CD4-positive, alpha-beta T cell treated with Interleukin-6 at 100 ng/mL for 8 hours (primary cell): ENCODE results near the gene GPRC5D.
A peak's percentile ranks its signal among the peaks of the same experiment; 100 is the strongest.

Source experiments
- DNase-seq: peaks from one replicate; pipeline ENCODE4 v3.0.0-alpha.2; 2020; ENCODE audit warnings: mixed read lengths, low spot score

GPRC5D gene

DNA sequence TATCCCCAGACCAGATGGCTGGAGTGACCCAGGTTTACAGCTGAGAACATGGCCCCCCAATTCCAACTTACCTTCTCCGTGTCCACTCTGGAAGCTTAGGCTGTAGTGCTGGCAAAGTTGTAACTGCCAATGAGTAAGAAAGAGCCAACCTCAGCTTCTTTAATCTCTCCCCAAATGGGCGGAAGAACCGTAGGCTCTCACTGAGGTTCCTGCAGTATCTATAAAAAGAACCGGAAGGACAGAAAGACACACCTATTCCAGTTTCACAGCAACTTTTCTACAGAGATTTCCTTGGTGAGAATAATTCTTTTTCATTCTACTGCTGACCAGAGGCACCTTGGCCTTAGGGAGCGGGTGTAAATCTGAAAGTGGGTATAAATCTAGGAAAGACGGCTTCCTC, at the start of gene GPRC5D:
Gene GPRC5D (minus strand): TSS at position 135 of the 400 bp plus-strand sequence. CDS start 1,786 bp downstream, outside the sequence.
- DNase-seq, result no peak

DNA sequence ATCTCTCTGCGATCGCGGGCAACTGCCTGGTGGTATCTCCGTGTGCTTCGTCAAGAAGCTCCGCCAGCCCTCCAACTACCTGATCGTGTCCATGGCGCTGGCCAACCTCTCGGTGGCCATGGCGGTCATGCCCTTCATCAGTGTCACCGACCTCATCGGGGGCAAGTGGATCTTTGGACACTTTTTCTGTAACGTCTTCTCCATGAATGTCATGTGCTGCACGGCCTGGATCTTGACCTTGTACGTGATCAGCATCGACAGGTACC, 49.7 kb upstream of the GPRC5D start:
- DNase-seq, result no peak

DNA sequence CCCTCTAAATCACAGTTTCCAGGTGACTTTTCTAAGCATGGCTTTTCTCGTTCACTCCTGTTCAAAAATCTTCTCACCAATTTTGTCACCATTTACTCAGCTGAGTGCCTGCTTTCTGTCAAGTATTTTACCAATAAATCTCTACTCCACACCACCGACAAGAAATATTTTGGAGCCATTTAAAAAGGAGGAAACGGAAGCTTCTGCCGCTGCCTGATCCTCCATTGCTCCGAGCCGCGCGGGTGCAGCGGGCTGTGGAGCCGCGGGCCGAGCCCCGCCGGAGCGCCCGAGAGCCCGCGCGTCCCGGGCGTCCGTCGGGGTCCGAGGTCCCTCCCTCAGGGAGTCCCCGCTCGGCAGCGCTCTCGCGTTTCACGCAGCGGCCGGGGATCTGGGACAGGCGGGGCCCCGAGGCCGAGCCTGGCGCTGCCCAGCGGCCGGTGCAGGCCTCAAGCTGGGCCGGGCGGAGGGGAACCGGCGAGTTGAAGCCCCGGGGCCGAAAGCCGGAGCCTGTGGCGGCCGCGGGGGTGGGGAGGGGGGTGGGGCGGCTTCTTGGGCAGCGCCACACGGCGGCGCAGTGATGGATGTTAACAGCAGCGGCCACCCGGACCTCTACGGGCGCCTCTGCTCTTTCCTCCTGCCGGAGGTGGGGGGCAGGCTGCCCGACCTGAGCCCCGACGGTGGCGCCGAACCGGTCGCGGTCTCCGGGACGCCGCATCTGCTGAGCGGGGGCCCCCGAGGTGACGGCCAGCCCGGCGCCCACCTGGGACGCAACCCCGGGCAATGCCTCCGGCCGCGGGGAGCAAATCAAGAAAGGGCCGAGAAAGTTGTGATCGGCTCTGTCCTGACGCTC, 49.2 kb upstream of the GPRC5D start:
- DNase-seq, result peak; percentile 28

DNA sequence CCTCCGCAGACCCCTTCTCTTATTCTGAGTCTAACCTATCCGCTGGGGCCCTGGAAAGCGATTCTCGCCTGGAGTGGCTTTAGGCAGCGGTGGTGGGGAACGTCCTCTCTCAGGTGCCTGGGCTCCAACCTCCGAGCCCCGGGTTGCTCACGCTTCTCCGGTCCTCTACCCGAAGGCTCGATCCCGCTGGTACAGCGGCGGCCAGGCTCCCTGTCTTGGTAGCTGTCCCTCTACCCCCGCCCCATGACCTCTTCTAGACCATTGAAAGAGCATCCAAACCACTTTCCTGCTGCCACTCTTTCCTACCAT, 48.6 kb upstream of the GPRC5D start:
- DNase-seq, result no peak

DNA sequence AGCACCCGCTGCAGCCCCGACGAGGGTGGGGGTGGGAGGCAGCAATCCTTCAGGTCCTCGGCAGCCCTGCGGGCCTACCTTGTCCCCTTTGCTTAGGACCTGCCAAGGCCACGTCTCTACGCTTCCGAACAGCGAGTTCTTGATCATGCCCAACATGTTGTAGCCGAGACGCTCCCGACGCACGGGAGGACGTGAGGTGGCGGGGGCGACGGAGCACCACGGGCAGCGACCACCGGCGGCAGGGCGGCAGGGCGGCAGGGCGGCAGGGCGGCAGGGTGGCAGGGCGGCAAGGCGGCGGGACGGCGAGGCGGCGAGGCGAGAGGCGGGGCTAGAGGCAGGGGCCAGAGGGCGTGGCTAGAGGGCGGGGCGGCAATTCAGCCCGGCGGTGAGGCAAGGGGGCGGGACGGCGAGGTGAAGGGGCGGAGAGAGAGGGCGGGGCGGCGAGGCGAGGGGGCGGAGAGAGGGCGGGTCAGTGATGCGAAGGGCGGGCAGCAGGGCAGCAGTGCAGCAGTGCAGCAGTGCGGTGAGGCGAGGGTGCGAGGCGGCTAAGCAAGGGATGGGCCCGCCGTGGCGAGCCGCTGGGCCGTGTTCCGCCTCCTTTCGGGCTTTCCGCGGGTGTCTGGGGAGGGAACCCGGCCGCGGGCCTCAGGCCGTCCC, 48.1 kb upstream of the GPRC5D start, which contains the start of gene HEBP1:
Gene HEBP1 (minus strand): TSS at position 307 of the 657 bp plus-strand sequence. CDS start 151 bp downstream, at position 156.
- DNase-seq, result peak; percentile 95

DNA sequence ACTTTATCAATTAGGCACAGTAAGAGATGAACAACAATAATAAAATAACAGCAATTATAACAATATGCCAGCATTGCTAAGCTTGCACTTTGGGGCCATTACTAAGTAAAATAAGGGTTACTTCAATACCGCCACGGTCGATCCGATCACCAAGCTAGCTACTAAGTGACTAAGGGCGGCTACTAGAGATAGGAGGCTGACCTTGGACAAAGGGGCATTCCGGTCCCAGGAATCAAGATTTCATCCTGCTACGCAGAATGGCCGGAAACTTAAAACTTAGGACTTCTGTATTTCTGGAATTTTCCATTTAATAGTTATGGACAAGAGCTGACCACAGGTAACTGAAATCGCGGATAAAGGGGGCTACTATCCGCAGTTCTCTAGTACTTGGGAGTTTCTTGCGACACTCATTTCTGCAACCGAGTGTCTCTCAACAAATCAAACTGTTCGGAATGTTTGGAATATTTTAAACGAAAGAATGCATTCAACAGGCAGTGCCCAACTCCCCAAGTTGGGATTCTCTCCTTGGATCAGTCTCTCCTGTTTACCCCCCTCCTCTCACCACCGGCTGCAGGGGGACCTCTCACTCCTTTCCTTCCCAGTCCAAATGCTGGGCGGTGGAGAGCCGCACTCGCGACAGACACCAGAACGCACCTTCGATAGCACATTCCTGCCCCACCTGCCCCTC, 47.4 kb upstream of the GPRC5D start:
- no peak for DNase-seq

DNA sequence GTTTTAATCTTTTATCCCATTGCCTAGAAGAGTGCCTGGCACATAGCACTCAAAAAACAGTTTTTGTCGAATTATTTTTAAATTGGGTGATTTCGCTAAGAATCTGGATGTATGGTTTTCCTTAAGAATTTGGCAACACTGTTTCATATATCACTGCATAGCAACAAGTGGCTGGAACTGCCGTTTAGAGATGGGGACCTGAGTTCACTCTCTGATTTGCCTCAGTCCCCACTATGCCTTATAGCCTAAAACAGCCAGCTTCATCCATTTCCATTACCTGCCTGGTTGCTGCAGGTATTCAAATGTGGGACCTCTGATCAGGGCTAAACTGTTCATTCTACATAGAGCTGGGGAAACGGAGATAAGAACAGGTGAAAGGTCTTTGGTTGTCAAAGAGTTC, 46.3 kb upstream of the GPRC5D start:
- no peak for DNase-seq

DNA sequence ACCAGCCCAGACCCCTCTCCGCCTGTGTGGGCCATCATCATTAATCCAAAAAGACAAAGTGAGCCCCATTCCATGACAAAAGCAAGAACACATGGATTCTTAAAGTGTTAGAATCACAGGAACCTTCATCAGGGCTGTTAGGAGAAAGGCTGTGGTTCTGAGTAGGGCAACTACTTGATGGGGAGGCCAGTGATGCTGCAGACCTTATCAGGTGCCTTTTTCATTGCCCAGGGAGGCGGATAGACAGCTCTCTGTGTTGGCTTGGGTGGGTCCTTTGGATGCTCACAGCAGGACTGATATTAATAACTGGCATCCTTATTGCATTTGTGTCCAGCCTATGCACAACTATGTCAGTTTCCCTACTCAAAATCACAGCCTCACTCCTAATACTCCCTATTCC, 45.8 kb upstream of the GPRC5D start:
- DNase-seq, result no peak

DNA sequence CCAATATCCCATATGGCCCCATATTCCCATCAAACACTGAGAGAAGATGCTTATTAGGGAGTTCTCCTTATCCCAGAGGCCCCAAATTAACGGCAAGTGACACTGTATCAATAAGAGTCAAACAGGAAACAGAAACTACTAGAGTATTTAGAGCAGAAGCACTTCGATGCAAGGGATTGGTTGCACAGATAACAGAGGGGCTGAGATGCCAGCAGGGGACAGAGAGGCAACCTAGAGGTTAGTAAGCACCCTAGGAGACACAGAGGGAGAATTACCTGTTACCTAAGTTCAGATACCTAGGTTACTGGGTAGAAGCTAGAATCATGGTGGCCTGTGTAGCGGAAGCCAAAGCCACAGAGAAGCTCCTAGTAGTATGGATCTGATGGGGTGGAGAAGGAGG, 45.2 kb upstream of the GPRC5D start:
- DNase-seq, result no peak

DNA sequence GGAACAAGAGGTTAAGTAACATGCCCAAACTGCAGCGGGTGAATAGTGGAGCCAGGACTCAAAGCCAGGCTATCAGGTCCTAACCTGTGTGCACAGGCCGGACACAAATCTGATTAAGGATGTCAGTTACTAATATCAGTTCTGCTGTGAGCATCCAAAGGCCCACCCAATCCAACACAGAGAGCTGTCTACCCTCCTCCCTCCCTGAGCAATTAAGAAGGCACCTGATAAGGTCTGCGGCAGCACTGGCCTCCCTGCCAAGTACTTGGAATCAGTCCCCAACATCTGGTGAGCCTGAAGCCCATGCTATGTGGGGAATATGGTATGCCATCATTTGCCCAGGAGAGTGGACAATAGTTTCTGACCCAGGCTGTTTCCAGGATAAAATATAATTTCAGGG, 44.2 kb upstream of the GPRC5D start:
- DNase-seq, result no peak

DNA sequence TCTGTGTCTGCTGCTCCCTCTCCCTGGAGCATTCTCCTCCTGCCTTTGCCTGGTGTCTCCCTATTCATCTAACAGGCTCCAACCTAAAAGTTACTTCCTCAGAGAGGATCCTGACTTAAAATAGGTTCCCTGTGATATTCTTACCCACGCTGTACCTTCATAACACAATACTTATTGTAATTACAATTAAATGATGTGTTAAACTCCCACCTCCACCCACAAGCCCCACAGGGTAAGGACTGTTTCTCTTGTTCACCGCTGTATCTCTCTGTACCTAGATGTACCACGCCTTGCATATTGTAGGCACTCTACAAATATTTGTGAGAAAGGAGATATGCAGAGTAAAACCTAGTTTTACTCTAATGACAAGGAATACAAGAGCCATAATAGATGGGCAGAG, 43.1 kb upstream of the GPRC5D start:
- DNase-seq, result no peak

DNA sequence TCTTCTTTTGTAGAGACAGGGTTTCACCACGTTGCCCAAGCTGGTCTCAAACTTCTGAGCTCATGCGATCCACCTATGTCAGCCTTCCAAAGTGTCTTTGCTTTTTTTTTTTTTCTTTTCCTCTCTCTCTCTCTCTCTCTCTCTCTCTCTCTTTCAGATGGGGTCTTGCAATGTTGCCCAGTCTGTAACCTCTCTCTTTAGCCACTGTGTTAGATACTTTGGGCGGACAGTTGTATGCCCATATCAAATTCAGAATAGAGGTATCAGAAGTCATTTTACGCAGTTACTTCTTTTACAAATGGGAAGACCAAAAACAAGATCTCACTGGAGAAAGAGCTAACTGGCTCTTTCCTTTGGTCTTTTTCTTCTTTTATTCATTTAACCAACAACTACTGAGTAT, 41.4 kb upstream of the GPRC5D start:
- no peak for DNase-seq

DNA sequence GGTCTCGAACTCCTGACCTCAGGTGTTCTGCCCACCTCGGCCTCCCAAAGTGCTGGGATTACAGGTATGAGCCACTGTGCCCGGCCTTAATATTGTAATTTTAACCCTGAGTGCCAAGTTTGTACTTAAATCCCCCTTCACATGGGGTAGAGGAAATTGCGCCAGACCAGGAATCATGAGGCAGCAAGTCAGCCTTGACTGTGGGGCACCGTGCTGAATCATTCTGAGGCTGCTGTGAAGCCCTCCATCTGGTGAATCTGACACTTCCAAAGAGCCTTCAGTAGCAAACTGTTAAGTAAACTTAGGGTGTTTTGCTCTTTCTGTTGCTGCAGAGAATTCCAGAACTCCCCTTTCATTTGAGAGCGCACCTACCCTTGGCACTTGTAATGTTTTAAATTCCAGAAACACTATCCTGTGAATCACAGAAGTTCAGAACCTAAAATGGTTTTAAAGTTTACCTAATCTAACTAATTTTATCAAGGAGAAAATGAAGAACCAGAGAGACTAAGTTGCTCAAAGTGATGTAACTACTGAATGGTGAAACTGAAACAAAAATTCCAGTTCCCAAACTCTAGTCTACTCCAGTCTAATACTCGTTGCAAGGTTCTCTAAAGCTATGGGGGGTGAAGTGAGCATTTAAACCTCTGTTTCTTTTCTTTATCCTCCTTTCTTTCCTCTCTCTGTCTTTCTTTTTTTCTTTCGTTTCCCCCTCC, 40.6 kb upstream of the GPRC5D start:
- DNase-seq, result no peak

DNA sequence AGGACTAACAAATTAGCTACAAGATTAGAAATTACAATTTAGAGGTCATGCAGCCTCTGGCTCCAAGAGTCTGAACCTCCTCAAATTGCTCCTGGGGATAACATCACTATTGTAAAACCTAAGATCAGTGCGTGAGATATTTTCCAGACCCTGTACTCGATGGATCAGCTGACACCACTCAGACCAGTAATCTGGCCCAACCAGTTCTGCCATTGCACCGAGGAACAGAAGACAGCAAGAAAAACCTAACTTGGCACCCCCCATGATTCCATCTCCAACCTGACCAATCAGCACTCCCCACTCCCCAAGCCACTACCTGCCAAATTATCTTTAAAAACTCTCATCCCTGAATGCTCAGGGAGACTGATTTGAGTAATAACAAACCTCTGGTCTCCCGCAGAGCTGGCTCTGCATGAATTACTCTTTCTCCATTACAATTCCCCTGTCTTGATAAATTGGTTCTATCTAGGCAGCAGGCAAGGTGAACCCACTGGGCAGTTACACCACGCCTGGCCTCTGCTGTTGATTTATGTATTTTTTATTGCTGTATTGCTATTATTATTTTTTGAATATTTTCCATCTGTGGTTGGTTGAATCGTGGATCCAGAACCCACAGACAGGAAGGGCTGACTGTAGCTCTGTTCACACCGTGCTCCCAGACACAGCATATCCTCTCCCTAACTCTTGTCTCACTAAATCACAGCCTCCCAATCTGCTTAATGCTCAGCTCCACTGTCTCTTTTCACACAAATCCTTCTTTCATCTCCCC, 38.9 kb upstream of the GPRC5D start:
- DNase-seq, result no peak

DNA sequence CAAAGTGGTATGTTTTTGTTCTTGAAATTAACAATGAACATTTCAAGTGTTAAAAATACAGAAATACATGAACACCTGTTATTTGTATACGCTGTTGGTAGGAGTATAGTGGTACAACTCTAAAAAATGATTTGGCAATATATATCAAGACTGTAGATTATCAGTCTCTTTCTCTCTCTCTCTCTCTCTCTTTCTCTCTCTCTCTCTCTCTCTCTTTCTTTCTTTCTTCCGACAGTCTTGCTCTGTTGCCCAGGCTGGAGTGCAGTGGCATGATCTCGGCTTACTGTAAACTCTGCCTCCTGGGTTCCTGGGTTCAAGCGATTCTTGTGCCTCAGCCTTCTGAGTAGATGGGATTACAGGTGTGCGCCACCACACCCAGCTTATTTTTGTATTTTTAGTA, 35.5 kb upstream of the GPRC5D start:
- DNase-seq, result no peak

DNA sequence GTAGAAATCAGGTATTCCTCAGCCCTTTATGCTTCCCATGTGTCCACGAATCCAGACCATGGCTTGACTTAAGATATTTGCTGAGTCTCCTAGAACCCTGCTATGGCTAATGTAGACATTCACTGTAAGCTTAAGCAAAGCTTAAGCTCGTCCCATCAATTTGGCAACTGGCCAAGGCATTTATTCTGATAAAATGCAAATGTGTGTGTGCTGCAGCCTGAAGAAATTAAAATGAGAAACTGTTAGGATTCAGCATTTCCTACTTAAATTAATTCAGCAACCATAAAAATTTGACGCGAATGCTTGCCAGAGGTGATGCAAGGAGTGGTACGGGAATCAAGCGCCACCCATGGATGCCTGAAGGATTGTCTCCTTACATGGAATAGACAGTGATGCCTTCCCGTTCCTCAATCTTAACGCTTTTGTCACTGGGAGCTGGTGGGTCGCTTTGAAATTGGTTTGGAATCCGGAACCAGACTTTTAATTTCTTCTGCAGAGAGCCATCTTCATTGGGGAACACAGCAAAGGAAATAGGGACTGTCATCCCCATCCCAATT, 34.9 kb upstream of the GPRC5D start:
- no peak for DNase-seq

DNA sequence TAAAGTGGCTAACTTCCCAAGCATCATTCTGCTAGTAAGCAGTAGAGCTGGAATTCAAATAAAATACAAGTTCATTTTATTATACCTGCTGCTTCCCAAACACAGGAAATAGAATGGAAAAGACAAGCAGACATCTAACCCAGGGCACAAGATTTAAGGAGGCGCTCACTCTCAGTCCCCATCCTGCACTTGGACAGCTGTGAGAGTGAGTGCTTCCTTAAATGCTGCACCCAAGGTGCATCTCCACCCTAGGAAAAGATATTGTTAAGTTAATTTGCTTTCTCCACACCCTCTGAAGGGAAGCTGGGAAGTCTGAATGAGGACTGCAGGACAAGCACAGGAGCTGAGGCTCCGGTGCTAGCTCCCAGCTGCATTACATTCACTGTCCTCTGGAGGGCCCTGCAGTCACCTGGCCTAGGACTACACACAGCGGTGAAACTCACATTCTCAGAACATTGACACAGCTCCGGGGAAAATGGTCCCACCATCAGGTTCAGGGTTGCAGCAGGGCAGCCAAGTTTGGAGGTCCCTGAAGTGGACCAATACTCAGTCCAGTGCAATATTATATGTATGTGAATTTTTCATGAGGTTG, 33.9 kb upstream of the GPRC5D start:
- no peak for DNase-seq

DNA sequence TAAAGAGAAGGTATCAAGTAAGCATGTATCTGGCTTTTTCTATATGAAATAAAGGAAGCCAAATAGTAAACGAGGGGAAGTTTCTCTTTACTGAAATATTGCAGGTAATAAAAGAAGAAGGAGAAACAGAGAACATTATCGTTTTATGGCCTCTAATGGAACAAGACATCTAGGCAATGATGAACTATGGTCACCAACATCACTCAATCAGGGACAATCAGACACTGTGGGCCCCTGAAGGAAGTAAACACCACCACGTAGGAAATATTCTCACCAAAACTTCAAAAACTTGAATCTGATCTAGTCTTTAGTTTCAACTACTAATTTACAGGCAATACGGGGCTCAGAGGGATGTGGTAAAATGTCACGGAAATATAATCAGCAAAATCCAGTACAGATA, 32.2 kb upstream of the GPRC5D start:
- DNase-seq, result no peak

DNA sequence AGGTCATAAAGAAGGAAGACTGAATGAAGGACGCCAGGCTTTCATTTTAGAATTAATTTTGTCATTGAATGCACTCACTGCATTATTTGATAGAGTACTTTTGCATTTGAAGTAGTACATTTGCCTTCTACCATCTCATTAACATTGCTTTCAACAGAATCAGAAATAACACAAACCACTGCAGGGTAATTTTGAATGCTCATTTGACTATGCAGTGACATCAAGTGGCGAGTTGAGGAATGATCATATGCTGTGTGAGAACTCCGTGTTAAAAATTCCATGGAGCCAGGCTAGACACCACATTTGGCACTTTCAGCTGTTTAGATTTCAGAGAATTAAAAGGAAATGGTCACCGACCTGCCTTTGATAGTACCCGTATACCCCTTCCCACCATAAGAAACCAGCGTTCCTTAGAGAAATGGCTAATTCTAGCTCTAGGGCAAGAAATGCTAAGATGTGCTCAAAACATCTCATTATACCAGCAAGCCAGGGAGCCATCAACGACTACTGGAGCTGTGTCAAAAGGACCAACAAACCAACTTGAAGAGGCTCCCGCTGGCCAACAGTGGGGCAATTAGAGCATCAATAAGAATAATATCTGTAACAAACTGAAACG, 31.6 kb upstream of the GPRC5D start:
- DNase-seq, result peak; percentile 4

DNA sequence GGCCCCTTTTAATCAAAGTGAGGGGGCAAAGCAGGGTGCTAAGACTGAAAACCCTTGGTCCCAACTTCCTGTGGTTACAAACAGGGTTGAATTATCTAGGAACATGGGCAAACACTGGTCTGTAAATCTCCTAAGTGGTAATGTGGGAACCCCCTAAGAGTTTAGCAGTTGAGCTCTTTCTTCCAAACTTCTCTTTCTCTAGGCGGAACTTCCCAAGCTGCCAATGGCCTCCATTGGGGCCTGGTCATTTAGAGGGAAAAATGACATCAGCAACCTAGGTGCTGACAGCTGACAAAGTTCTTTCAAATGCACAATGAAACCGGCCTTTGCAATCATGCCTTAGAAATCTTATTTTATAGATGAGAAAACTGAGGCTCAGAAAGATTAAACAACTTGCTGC, 30.4 kb upstream of the GPRC5D start:
- DNase-seq, result no peak

DNA sequence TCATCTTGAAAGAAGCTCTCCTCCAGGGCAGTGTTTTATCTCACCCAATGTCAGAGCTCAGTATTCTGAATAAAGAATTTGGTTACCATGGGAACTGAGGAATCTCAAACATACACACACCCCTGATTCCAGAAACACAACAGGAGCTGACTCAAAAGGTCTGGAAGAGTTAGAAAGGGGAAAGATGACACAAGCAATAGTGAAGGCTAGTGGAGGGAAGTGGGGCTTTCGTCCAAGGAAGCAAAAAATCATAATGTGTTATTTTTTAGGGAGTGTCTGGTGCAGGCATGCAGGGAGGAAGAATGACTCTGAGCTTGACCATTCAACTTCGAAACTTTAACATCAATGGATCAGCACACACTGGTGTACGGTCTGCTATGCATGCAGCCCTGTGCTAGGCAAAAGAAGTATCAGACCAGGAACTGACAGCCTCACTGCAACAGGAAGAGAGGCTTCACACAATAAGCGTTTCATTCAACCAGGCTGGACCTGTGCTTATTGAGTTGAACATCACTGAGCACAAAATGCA, 27.8 kb upstream of the GPRC5D start:
- no peak for DNase-seq
